T-helper 1 cell (primary cell): ENCODE results near the gene TMEM131.

ENCODE experiments used
- DNase-seq, 5 donors: peaks; one replicate each; pipeline ENCODE4 v3.0.0-alpha.2; 2012 to 2020

The TMEM131 gene

DNA sequence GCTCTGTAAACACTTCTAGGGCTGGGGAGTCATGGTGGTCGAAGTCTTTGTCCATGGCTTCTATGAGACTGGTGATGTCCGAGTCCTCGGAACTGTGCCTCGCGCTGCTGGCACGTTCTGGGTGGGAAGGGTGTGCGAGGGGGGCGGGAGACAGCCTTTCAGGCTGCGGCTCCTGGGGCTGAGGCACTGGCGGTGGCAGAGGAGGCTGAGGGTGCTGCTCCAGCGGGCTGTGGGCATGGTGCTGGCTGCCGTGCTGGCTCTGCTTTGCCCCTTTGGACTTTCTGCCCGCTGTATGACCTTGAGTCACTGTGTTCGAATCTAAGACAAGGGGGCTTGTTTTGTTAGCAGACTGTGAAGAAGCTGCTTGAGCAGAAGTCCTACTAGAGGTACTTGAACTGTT, 203.3 kb downstream of the TMEM131 start:
- no peak for DNase-seq

DNA sequence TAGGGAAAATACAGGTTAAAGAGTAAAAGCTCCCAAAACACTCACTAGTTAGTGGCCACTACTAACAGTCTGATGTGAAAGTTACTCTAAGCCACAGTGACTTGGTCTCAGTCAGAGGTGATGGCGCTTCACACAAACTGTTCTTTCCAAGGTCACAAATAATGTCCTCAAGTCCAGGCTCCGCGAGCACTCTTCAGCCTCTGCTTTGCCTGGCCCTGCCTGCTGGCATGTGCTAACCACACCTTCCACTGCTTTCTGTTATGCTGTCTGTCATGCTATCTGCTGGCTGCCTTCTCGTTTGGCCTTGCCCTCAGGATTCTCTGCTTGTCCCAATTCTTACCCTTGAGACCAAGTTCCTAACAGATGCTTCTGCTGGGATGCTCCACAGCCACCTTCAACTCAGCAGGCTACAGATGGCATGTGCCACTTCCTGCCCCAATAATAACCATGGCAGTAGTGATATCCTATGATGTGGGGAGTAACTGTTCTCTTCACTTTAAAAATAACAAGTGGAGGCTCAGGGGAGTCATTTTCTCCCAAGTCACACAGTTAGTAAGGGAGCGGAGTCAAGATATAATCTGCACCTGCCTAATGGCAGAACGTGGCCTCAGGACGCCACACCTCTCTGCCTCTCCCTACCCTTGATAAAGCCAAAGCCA, 206.6 kb downstream of the TMEM131 start:
- no peak for DNase-seq

DNA sequence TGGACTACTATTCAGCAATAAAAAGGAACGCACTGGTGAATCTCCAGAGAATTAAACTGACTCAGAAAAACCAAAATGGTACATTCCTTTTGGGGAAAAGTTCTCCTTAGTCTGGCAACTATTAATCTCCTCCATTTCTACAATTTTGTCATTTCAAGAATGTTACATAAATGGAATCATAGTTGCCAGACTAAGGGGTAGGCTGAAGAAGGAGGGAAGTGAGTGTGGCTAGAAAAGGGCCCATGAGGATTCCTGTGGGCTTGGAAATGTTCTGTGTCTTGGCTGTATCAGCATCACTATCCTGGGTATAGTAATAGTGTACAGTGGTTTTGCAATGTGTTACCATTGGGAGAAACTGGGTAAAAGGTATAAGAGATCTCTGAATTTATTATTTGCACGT, 209.9 kb downstream of the TMEM131 start:
- DNase-seq = no peak

DNA sequence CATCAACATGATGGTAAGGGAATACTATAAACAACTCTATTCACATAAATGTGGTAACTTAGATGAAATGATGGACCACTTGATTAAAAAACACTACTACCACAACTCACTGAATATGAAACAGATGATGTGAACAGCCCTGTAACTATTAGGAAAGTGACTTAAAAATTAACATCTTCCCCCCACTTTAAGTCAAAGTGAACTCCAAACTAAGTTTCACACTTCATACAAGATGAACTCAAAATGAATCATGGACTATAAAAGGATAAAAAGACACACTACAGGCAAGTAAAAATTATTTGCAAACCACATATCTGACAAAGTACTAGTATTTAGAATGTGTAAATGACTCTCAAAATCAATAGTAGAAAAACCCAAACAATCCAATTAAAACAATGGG, 210.8 kb downstream of the TMEM131 start:
- DNase-seq = no peak

DNA sequence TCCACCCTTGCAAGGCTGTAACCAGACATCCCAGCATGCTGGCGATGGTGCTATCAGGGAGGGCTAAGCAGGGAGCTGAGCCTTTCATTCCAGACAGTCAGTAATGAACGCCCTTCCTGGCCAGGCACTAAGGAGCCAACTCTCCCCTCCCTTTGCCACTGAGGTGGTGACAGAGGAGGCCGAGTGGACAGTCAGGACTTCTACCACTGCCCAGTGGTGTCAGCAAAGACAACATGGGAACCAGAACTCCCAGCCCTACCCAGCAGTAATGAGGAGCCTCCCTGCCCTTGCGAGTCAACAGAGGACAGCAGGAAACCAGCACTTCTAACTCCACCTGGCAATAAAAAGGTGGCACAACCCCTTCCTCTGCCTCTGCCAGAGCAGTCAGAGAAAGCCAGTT, 213.8 kb downstream of the TMEM131 start:
- no peak for DNase-seq

DNA sequence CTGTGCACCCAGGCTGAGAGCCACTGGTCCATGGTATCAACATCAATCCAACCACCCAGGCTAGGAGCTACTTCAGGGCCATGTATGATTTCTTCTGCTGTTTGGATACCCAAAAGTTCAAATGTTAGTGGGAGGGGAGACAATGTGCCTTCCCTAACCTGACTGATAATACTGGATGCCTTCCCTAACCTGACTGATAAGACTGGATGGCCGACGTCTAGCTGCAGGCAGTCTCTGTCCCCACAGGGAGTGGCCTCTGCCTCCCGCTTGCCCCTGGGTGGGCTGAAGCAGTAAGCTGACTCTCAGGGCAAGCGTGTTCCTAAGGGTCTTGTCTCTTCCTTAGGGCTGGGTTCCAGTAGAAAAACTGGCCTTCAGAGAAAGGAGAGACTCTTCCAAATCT, 216.6 kb downstream of the TMEM131 start:
- no peak for DNase-seq

DNA sequence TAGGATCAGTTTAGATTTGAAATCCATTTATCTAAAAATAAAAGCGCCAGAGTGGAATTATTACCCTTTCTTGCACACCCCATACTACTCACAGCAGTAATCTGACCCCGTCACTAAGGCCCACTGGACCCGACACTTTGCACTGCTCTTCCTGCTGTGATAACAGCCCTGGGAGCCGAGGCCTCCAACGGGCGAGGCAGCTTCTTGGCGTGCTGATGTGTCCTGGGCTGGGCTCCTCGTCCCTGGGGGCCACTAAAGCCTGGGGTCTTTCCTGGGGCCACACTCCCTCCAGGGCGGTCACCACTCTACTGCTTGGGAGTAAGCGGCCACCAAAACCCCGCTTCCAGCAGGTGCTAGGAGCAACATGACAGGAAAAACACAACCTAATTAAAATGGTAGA, 220.7 kb downstream of the TMEM131 start:
- no peak for DNase-seq

DNA sequence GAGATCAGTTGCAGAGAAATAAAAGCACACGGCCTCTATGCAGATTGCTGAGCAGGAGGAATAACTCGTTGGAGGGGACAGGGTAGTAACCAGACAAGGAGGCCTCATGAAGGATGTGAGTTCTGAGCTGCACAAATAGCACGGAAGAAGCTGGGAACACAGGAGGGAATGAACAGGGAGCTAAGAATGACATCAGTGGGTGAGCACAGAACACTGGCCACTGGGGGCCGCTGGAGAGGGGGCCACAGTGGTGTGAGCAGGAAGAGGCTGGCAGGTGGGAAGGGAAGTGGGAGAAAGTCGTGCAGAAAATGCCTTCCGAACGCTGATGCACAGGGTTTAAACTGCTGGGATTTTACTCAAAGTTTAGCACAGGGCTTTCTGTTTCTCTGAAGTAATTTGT, 221.3 kb downstream of the TMEM131 start:
- no peak for DNase-seq

DNA sequence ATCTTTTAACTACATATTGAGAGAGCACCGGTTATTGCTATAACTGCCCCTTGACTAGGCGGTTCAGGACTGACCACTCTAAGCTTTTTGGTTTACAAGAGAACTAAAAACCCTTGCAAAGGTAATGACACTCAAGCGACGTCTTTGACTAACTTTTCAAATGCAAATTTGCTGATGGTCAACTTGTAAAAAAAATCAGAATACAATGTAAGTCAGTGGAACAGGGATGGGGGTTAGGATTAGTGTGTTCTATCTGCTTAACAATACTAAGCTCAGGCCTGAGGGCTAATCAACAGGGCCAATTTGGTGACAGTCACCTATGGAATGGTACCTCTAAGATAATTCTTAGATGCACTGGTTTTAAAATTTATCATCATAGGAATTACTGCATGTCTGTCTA, 225.3 kb downstream of the TMEM131 start:
- no peak for DNase-seq

DNA sequence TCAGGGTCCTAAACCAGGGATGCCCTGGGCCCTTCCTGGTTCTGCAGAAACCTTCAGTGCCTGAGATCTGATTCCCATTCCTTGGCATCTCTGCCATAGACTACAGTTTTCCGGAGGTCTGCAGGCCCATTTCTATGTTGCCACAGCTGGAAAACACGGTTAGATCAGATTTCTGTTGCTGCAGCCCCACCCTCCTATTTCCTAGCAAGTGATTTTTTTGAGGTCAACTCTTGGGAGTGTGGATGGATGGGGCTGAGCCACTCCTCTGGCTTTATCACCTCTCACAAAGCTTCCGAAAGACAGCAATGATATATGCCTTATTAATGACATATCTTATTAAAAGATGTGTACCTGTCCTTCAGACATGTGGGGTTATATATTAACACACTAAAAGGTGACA, 226.0 kb downstream of the TMEM131 start:
- DNase-seq = no peak

DNA sequence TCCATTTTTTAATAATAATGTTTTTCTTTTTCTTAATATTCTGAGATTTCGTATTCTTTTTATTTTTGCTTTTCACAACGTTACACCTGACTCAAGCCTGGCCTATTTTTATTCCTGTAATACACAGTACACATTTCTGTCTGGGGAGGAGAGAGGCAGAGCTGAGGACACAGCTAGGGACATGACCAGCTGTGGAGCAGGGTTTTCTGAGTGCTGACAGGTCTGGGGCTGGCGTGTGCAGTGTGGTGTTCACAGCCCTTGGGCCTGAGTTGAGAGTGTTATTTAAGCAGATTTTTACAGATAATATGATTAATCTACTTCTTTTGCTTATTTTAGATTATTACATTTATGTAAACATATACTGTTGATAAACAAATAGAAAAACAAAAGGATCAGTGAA, 226.4 kb downstream of the TMEM131 start:
- DNase-seq = no peak

DNA sequence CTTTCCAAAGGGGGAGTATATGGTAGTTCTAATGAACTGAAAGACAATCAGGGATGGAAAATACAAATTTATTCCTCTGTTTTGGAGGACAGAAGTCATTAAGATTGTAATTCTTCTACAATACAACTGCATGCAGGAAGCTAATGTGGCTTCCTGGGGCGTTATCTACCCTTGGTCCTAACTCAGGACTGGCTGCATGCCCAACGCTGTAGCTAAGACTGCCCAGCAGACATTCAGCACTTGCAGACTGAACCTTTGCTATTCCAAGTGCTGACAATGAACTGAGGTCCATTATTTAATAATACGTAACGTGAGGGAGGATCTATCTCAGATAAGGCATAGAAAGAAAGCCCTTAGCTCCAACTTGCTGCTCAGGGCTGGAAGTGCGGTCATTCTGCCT, 229.2 kb downstream of the TMEM131 start:
- DNase-seq = no peak

DNA sequence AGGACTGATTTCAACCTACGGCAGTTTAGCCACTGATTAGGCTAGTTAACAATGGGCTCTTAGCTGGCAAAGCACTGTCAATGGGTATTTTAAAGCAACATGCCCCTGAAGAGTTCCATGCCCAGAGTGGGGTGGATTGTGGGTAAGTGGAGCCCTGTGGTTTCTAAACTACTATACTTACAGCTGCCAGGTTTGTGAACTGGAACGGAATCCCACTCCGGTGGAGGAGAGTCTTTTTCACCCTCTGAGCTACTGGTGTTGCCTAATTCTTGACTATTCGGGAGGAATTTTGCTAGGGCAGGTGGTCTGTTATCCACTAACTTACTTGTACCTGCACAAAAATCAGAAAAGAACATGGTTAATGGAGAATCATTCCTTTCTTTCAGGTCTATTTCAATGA, 229.8 kb downstream of the TMEM131 start:
- DNase-seq = no peak

DNA sequence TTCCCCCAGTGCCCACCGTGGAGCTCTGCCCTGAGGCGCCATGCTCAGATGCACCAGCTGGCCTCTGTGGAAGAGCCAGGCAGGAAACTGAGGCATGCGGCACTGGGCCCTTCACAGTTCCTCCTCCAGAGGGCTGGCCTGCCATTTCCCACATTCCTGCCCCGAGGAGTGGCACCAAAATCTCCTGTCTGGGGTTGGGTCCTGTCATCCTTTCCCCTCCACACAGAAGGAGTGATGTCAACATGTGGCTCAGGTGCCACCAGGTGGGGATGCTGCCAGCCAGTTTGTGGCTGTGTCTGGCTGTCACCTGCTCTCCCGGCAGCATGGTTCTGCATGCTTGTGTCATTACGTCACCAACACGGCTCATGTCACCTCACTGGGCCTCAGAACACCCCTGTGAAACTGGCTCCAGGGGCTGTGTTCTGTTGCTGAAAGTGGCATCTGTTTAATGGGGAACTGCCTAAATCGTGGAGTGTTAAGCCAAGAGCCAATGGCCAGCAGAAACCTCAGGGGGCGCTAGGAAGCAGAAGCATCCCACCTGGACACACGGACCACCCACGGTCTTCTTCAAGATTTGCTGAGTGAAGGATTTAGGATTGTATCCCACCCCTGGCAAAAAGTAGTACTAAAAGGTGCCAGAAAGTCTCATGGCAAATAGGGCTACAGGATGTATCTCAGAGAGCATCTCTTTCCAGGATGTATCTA, 231.0 kb downstream of the TMEM131 start:
- no peak for DNase-seq

DNA sequence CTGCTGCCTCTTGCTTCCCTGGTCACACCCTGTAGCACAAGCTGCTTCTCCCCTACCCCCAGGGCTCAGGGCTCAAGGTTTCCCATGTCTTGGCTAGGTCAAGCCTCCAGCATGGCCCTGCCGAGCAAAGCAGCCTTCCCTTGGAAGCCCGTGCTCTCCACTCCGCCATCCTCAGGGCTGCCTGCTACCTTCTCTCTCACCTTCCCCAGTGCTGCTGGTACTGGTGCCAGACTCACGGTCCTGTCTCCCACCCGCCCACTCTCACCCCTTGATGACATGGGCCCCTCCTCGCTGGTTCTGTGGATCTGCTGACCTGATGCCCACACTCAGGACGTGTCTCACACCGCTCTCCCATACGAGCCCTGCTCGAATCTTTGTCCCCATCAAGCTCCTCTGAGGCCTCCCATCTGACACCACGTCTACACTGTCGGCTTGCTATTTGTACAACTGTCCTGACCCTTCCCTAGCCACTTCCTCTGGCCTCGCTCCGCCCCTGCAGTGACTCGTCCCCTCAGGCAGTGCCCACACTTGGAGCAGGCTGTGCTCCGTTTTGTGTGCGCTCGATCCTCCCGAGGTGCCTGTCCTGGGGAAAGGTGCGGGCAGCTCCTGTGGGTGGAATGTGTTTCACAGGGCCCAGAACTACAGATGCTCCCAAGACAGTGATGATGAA, 232.4 kb downstream of the TMEM131 start:
- no peak for DNase-seq

DNA sequence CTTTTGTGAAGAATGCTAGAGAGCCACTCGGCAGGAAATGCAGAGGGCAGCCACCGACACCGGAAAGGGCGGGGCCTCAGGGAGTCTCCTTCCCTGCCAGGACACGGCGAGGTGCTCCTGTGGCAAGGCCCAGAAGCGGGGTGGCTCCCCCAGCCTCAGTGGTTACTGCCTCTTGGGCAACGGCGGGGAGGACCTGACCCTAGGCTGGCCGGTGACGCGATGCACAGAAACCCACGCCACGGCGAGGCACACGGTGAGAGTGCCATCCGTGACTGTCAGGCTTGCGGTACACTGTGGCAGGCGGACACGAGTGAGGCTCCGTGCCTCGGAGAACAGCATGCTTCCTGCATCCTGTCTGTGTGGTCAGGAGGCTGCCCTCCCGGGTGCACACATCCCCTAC, 234.6 kb downstream of the TMEM131 start:
- DNase-seq = peak in 4 of 5 donors; percentile 35 to 59 (median 37)

DNA sequence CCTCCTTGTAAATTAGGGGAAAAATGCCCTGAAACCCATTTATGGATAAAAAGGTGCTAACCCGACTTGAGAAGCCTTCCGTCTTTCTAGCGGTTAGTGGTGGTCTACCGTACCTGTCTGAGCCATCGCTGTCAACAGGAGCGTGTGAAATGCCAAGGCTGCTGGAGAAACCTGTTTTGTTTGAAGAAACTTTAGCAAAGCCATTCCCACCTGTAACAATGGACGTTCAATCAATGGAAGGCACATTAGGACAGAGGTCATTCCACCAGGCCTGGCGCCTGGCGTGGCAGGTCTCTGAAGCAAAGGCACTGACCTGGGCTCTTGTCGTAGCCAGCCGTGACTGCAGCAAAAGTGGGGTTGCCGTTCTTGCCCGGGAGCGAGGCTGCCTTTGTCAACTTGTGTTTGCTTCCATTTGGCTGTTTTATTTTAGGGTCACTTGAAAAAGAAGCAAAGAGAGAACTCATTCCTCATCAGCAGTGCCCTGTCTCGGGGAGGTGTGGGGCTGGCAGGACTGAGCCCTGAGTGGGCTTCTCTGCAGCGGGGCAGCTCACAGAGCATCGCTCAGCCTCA, 235.2 kb downstream of the TMEM131 start:
- DNase-seq = no peak

DNA sequence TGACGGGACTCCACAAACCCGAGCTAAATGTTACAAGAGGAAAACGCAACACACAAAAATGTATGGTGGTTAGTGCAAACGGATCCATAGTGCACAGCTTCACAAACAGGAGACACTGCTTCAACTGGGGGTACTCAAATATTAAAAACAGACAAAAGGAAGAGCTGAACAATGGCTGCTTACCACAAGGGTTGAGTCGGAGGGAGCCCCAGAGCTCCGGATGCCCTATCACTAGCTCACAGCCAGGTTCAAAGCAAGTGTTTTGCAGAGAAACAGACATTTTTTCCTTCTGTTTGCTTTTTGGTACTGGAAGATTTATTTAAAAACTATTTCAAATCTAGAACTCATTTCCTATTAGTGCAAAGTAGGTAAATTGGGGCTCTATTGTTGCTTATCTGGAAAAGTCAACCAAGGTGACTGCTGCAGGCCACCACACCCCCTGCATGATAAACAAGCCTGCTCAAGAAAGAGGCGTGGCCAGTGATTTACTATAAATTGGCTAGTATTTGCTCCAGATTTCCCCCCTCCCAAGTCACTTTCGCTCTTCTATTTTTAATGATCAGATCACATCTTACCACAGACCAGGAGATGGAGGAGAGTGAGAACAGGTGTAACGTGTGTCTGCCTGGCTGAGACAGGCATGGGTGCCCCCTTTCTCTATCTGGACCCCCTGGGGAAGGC, 235.9 kb downstream of the TMEM131 start:
- DNase-seq = no peak

DNA sequence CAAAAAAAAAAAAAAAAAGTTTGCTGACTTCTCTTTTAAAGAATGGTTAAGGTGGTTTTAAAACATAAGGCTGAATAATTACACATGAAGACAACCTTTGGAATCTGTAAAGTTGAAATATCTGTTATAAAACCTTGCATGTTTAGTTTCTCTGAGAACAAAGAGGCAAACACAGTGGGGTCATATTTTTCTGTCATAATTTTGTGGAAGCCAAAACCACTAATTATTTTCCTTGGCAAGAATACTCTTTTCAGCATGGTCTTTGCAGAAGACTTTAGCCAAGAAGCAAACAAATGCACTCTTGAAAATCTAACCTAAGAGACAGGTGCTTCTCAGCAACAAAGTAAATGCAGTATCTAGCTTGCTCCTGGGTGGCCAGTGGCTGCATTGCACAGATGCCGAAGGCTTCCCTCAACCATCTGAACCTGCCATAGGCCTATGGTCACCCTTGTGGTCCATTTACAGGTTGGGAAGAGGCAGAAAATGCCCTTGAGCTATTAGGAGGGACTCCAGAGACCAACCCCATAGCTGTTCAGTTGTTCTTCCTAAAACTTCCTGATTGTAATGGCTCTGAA, 237.5 kb downstream of the TMEM131 start:
- DNase-seq = no peak

DNA sequence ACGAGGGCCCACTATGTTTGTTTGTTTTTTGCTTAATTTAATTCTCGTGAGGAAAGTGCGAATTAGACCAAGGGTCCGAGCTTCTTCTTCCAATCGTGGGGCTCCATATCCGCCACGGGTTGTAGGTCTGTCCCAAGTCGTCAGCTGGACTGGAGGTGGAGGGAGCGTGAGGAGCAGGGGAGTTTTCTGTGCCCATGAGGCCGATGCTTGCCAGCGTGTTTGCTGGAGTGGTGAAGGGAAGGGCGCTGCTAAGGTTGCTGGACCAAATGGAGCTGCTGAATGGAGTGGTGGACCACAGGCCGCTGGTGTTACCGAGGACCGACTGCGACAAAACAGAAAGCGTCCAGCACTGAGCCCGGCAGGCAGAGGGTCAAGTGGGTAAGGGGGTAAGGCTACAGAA, 238.7 kb downstream of the TMEM131 start:
- no peak for DNase-seq

DNA sequence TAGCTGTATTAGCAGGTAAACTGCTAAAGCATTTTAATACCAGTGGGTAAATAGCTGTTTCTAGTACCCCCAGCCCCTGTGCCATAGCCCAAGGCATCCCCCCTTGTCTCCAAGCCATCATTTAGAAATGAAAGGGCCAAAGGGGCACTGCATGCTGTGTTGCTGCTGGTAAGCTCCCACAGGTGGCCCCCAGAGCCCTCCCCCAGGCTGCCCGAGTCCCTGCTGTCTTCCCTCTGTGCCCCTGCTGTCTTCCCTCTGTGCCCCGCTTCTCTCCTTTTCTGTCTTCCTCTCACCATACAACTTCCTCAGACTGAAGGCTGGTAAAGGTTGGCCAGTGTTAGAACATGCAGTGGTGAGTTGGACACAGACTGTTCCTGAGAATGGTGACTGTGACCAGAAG, 240.3 kb downstream of the TMEM131 start:
- no peak for DNase-seq

DNA sequence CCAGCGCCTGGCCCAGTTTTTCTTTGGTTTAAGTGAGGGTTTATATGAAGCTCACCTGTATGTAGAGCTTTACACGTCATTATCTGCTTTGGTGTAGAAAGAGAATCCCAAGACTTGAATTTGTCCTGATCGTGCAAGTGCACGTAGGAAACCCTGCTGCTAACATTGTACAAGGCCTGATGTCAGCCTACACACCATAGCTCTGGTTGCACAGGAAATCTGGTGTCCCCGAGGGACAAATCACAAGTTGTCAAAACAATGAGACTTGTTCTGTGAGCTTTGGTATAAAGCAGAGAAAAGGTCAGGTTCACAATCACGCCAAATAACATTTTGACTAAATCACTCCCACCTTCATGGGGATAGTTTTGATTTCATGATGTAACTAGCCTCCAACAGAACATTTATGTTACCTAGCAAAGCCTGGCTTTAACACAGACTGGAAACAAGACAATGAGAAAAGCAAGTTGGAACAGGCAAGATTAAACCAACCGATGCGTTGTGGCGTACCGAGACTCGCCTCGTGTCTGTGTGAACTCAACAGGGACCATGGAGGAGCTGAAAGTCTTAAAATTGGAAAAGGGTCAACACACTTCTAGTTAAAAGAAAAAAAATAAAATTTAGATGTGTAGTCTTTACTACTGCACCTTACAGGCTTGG, 240.9 kb downstream of the TMEM131 start:
- DNase-seq = no peak
